H1 (cell line): ENCODE data around the gene TLK1. TPM values are rescaled to one million over a fixed set of nuclear protein-coding genes. Genes with fewer than 3 reads are reported as not detected.

Experiments used
- CTCF ChIA-PET: fragments of 300-600 bp; sonication (Branson Sonifier 250); formaldehyde crosslinking; loops from one replicate; lab custom pipeline; 2021; ENCODE audit not compliant: partially characterized antibody; lab: Charles Lee
- POLR2A ChIA-PET: fragments of 300-600 bp; sonication (Branson Sonifier 250); formaldehyde crosslinking; loops from one replicate; lab custom pipeline; 2021; ENCODE audit warnings: inconsistent platforms; ENCODE audit not compliant: partially characterized antibody; lab: Charles Lee
- DNase-seq, 2 experiments: peaks; one replicate each; pipeline versions ENCODE4 v3.0.0 to v3.0.0-alpha.2; 2010 to 2022; ENCODE audit warnings: low spot score in 2 of 2, low read depth in 1 of 2, mixed read lengths in 1 of 2
- FAIRE-seq: peaks from 2 replicates; lab custom pipeline; 2011; peaks lifted over from hg19 to GRCh38; lab: Jason Lieb, UNC
- H2AFZ ChIP-seq: 2 replicates; pipeline ENCODE4 v1.8.1; 2012; ENCODE audit warnings: low read length, inconsistent platforms
- H2AK5ac ChIP-seq: 2 replicates; pipeline ENCODE4 v1.6.1; 2013; ENCODE audit warnings: low read depth, low read length
- H2BK120ac ChIP-seq: replicated peaks from 2 replicates; pipeline ENCODE3; 2013; ENCODE audit warnings: low read depth, low read length, inconsistent platforms
- H2BK12ac ChIP-seq: 2 replicates; pipeline ENCODE4 v1.6.1; 2013; ENCODE audit warnings: low read depth, low read length
- H2BK15ac ChIP-seq: 2 replicates; pipeline ENCODE4 v1.6.1; 2013; ENCODE audit warnings: low read length
- H2BK20ac ChIP-seq: 2 replicates; pipeline ENCODE4 v1.6.1; 2013; ENCODE audit warnings: low read length
- H2BK5ac ChIP-seq: 2 replicates; pipeline ENCODE4 v1.6.1; 2013; ENCODE audit warnings: low read depth, low read length
- H3K14ac ChIP-seq: 2 replicates; pipeline ENCODE4 v1.6.1; 2013; ENCODE audit warnings: inconsistent platforms; ENCODE audit not compliant: insufficient read length
- H3K18ac ChIP-seq: 2 replicates; pipeline ENCODE4 v1.6.1; 2013; ENCODE audit warnings: low read length; ENCODE audit errors: extremely low read depth
- H3K23ac ChIP-seq: 2 replicates; pipeline ENCODE4 v1.6.1; 2013; ENCODE audit warnings: inconsistent platforms; ENCODE audit not compliant: insufficient read length
- H3K23me2 ChIP-seq: 2 replicates; pipeline ENCODE4 v1.6.1; 2013; ENCODE audit warnings: low read depth, low read length
- H3K27ac ChIP-seq: 2 replicates; pipeline ENCODE4 v1.6.1; 2011; ENCODE audit warnings: low read depth, low read length, inconsistent platforms
- H3K27me3 ChIP-seq, 4 experiments: replicated peaks in 1 of 4; 1 replicate in 1 of 4; 2 replicates in 3 of 4; pipeline versions ENCODE4 v1.6.1 to v1.8.1; 2011 to 2013; ENCODE audit warnings: low read length in 3 of 4, mild to moderate bottlenecking in 3 of 4, inconsistent platforms in 2 of 4, mixed read lengths in 2 of 4, moderate library complexity in 1 of 4; ENCODE audit not compliant: control insufficient read depth in 3 of 4, insufficient read depth in 3 of 4; ENCODE audit errors: extremely low read depth in 1 of 4
- H3K36me3 ChIP-seq, 4 experiments: 2 replicates each; pipeline versions ENCODE4 v1.6.1 to v1.8.1; 2011 to 2013; ENCODE audit warnings: mild to moderate bottlenecking in 4 of 4, low read length in 3 of 4, moderate library complexity in 2 of 4, control low read depth in 1 of 4, inconsistent platforms in 1 of 4; ENCODE audit not compliant: insufficient read depth in 4 of 4, control insufficient read depth in 2 of 4
- H3K4ac ChIP-seq: replicated peaks from 2 replicates; pipeline ENCODE3; 2013; ENCODE audit warnings: low read length, low read depth, mixed read lengths, inconsistent platforms; ENCODE audit not compliant: insufficient read length
- H3K4me1 ChIP-seq, 4 experiments: replicated peaks in 1 of 4; 1 replicate in 1 of 4; 2 replicates in 3 of 4; pipeline versions ENCODE4 v1.6.1 to v1.8.1; 2011 to 2013; ENCODE audit warnings: low read length in 3 of 4, inconsistent platforms in 2 of 4, mixed read lengths in 1 of 4; ENCODE audit not compliant: insufficient read depth in 4 of 4, control insufficient read depth in 3 of 4
- H3K4me2 ChIP-seq, 2 experiments: 2 replicates each; pipeline versions ENCODE4 v1.6.1 to v1.8.1; 2011 to 2013; ENCODE audit warnings: low read depth in 2 of 2, low read length in 2 of 2, control low read depth in 1 of 2, inconsistent platforms in 1 of 2, mild to moderate bottlenecking in 1 of 2; ENCODE audit not compliant: insufficient read depth in 1 of 2
- H3K4me3 ChIP-seq, 4 experiments: fragments of 200-600, 300-600 bp in 1 of 4; sonication (generic), shearing (Covaris generic), sonication (Bioruptor Twin) in 1 of 4; 2 replicates each; pipeline versions ENCODE4 v1.5.1 to v1.8.1; 2011 to 2016; ENCODE audit warnings: low read length in 4 of 4, low read depth in 3 of 4, control low read depth in 2 of 4, inconsistent platforms in 2 of 4, mild to moderate bottlenecking in 2 of 4, mixed read lengths in 1 of 4, moderate library complexity in 1 of 4; ENCODE audit not compliant: insufficient read depth in 2 of 4; ENCODE audit errors: extremely low read depth in 1 of 4
- H3K56ac ChIP-seq: replicated peaks from 2 replicates; pipeline ENCODE3; 2013; ENCODE audit warnings: low read depth, mild to moderate bottlenecking, mixed read lengths, low read length, inconsistent platforms; ENCODE audit not compliant: insufficient read length
- H3K79me1 ChIP-seq: 2 replicates; pipeline ENCODE4 v1.6.1; 2013; ENCODE audit warnings: low read depth, low read length, control low read depth
- H3K79me2 ChIP-seq, 2 experiments: 2 replicates each; pipeline versions ENCODE4 v1.6.1 to v1.8.1; 2012 to 2013; ENCODE audit warnings: low read length in 2 of 2, mild to moderate bottlenecking in 2 of 2, inconsistent platforms in 1 of 2; ENCODE audit not compliant: insufficient read depth in 2 of 2, control insufficient read depth in 1 of 2
- H3K9ac ChIP-seq, 4 experiments: replicated peaks in 1 of 4; 1 replicate in 1 of 4; 2 replicates in 3 of 4; pipeline versions ENCODE4 v1.6.1 to v1.8.1; 2011 to 2013; ENCODE audit warnings: low read depth in 3 of 4, low read length in 3 of 4, control low read depth in 2 of 4, mild to moderate bottlenecking in 2 of 4, moderate library complexity in 2 of 4, inconsistent platforms in 1 of 4; ENCODE audit errors: extremely low read depth in 1 of 4
- H3K9me3 ChIP-seq, 2 experiments: 2 replicates each; pipeline versions ENCODE4 v1.6.1 to v1.8.1; 2012 to 2013; ENCODE audit warnings: mild to moderate bottlenecking in 2 of 2, moderate library complexity in 2 of 2, control low read depth in 1 of 2, inconsistent platforms in 1 of 2, low read depth in 1 of 2, low read length in 1 of 2, mixed read lengths in 1 of 2; ENCODE audit not compliant: insufficient read depth in 2 of 2
- H4K20me1 ChIP-seq, 2 experiments: replicated peaks in 1 of 2; 2 replicates each; pipeline versions ENCODE3 to v1.8.1; 2011 to 2013; ENCODE audit warnings: inconsistent platforms in 2 of 2, low read length in 2 of 2, mild to moderate bottlenecking in 1 of 2; ENCODE audit not compliant: insufficient read depth in 2 of 2, control insufficient read depth in 1 of 2
- H4K5ac ChIP-seq: 2 replicates; pipeline ENCODE4 v1.6.1; 2013; ENCODE audit warnings: low read length, low read depth, mixed read lengths, inconsistent platforms; ENCODE audit not compliant: insufficient read length
- H4K8ac ChIP-seq: 2 replicates; pipeline ENCODE4 v1.8.0; 2013; ENCODE audit warnings: mild to moderate bottlenecking, moderate library complexity, low read length, inconsistent platforms; ENCODE audit not compliant: insufficient read depth; ENCODE audit errors: extremely low read depth
- H4K91ac ChIP-seq: replicated peaks from 2 replicates; pipeline ENCODE3; 2013; ENCODE audit warnings: low read length, mixed read lengths, inconsistent platforms; ENCODE audit not compliant: insufficient read length
- ATF2 ChIP-seq: IDR thresholded peaks from 2 replicates; pipeline ENCODE4 v1.6.1; 2012; ENCODE audit warnings: low read length, inconsistent platforms
- CBX5 ChIP-seq: fragments of 300-800, 300-1000 bp; sonication (generic); IDR thresholded peaks from 2 replicates; pipeline ENCODE4 v1.7.1; 2016; ENCODE audit warnings: antibody characterized with exemption, low read length, low read depth
- E2F6 ChIP-seq: IDR thresholded peaks from 2 replicates; pipeline ENCODE4 v1.6.1; 2012; ENCODE audit warnings: inconsistent platforms
- JUND ChIP-seq: IDR thresholded peaks from 2 replicates; pipeline ENCODE4 v1.6.1; 2011; ENCODE audit warnings: mild to moderate bottlenecking, improper control_type of control experiment, low read length
- PHF8 ChIP-seq: fragments of 200-600 bp; sonication (generic); conservative IDR thresholded peaks from 2 replicates; pipeline ENCODE4 v1.7.1; 2012; ENCODE audit warnings: low read depth, mild to moderate bottlenecking, inconsistent platforms, low read length, moderate library complexity
- POLR2AphosphoS5 ChIP-seq: IDR thresholded peaks from 2 replicates; pipeline ENCODE4 v1.6.1; 2011; ENCODE audit warnings: low read depth, low read length
- SIRT6 ChIP-seq: IDR thresholded peaks from one replicate; pipeline ENCODE4 v1.7.1; 2012; ENCODE audit warnings: low read length, inconsistent platforms
- SP4 ChIP-seq: IDR thresholded peaks from 2 replicates; pipeline ENCODE4 v1.6.1; 2012; ENCODE audit warnings: low read length, inconsistent platforms
- SUZ12 ChIP-seq: fragments of 200-600 bp; sonication (generic); IDR thresholded peaks from 2 replicates; pipeline ENCODE4 v1.6.1; 2012; ENCODE audit warnings: mild to moderate bottlenecking, inconsistent platforms, low read length, moderate library complexity, mixed read lengths
- TAF7 ChIP-seq: optimal IDR thresholded peaks from 2 replicates; pipeline ENCODE3; 2011; ENCODE audit warnings: low read depth, mild to moderate bottlenecking, inconsistent platforms, low read length, moderate library complexity, borderline replicate concordance
- WGBS, 2 experiments: shearing (Covaris generic) in 1 of 2; methylation state at CpG; one replicate each; pipeline versions ENCODE4 v1.1.6 to v1.1.7; 2013 to 2015; ENCODE audit warnings: low lambda C conversion rate in 2 of 2, mixed read lengths in 2 of 2, inconsistent platforms in 1 of 2, low coverage in 1 of 2, missing lambda C conversion rate in 1 of 2; ENCODE audit not compliant: insufficient replicate concordance in 2 of 2, insufficient coverage in 1 of 2, insufficient read length in 1 of 2; ENCODE audit errors: extremely low coverage in 1 of 2, missing lambda C conversion rate in 1 of 2; 5-methylcytosine and 5-hydroxymethylcytosine counted together
- polyA plus RNA-seq, 7 experiments: library from polyadenylated mRNA; depleted of rRNA in 3 of 7; stranded (reverse) in 5 of 7; unstranded in 2 of 7; fragments of >200 nt in 5 of 7; fragments of 200-250 nt in 2 of 7; gene quantifications; 1 replicate in 5 of 7; 2 replicates in 1 of 7; 4 replicates in 1 of 7; pipeline versions ENCODE4 v1.2.1 to v1.2.3, GENCODE V29; 2011 to 2013; ENCODE audit warnings: missing spikeins in 2 of 7, mixed read lengths in 2 of 7
- total RNA-seq: library from RNA; stranded (reverse); fragmentation: NEBNext Ultra II Directional; extraction: Animal tissue kit (Norgen Biotek cat#: 25700); gene quantifications from 2 replicates; pipeline ENCODE4 v1.2.1, GENCODE V29; 2021

Gene TLK1
- total and polyA plus RNA-seq, 2 of the 8 experiments (the other 6 are each of a cell fraction or from before 2014, with no cell fraction given), result 11.2 to 102 TPM

GRCh38 chr2:170944545-170944944, 216.1 kb downstream of the TLK1 start:
- Histone ChIP-seq H2BK12ac (no peak overlapping the region), H3K27me3 (no peaks in the 10 kb centered on the region), H3K4ac (no peak overlapping the region), H2BK20ac (no peak overlapping the region), H2BK15ac (no peak overlapping the region), H3K56ac (no peak overlapping the region), H3K23ac (no peak overlapping the region), H3K14ac (no peak overlapping the region), H4K8ac (no peak overlapping the region), H3K18ac (no peak overlapping the region), H3K79me2 (peaks cover 0 to 80% of the 10 kb centered on the region in 2 experiments; a peak in 3 of 4 replicates), H4K20me1 (peaks cover 7 to 20% of the 10 kb centered on the region in 2 experiments), H3K4me2 (no peak overlapping the region), H3K4me3 (no peak overlapping the region), H4K91ac (no peak overlapping the region), H3K9ac (no peak overlapping the region), H2BK120ac (no peak overlapping the region), H2AFZ (no peak overlapping the region), H4K5ac (no peak overlapping the region), H2AK5ac (no peak overlapping the region), H3K36me3 (peaks cover 0 to 13% (median 1%) of the 10 kb centered on the region in 4 experiments; a peak in 5 of 8 replicates), H3K23me2 (no peaks in the 10 kb centered on the region), H3K27ac (no peak overlapping the region), H2BK5ac (no peak overlapping the region), H3K79me1 (peaks cover 2% of the 10 kb centered on the region; the same call in 1 of the 2 replicates), H3K4me1 (no peaks in the 10 kb centered on the region), H3K9me3 (no peaks in the 10 kb centered on the region)
- ChIA-PET CTCF (interaction anchor here (1.5 kb wide), 1 partner anchor 15 kb away, joined by 4 read pairs; the partner anchor contains the start of gene GORASP2), POLR2A (interaction anchor here (0.9 to 1.7 kb wide), 3 partner anchors 11 to 14 kb away, joined by 3 to 6 read pairs (median 4); no protein-coding TSS in a partner anchor)
- 94% methylated on average over 1 of the region's 1 CpG; no CpG with 5 or more reads in 1 of the 2 experiments for WGBS, 2 experiments
- FAIRE-seq (no peak), DNase-seq (no peak)
- TF ChIP-seq POLR2AphosphoS5 (no peak), SP4 (no peak), TAF7 (no peak), JUND (no peak), SUZ12 (no peak), E2F6 (no peak), SIRT6 (no peak), ATF2 (no peak), PHF8 (no peak), CBX5 (no peak)
